Loucy (cell line): ENCODE results near the gene FOXD1.

ENCODE experiments used
- EZH2phosphoT487 ChIP-seq: fragments of 200-600 bp; IDR thresholded peaks from 2 replicates; pipeline ENCODE4 v1.6.1; 2018; ENCODE audit warnings: antibody characterized with exemption, mild to moderate bottlenecking, moderate library complexity, borderline replicate concordance
- TF ChIP-seq, protein P1 (sequence below): fragments of 200-600 bp; sonication (generic); conservative IDR thresholded peaks from 2 replicates; pipeline ENCODE4 v1.5.1; 2014; ENCODE audit warnings: mild to moderate bottlenecking, antibody characterized with exemption, low read length

DNA sequence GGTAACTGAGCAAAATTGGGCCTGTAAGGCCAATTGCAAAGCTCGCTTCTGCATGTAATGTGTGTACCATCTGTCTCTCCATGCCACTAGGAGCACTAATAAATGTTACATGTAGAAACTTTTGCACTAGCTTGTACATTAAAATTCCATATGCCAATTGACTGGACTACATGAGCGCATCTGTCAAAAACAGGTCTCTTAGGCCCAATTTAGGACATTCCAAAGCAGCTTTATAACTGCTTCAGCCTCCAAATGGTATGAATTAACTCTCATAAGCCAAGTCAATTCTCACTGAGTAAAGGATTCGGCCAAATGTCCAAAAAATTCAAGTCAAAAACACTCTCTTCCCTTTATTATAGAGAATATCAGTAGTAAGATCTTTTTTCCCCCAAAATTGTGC lies 23.5 kb upstream of the FOXD1 start:
- TF ChIP-seq, protein P1, sequence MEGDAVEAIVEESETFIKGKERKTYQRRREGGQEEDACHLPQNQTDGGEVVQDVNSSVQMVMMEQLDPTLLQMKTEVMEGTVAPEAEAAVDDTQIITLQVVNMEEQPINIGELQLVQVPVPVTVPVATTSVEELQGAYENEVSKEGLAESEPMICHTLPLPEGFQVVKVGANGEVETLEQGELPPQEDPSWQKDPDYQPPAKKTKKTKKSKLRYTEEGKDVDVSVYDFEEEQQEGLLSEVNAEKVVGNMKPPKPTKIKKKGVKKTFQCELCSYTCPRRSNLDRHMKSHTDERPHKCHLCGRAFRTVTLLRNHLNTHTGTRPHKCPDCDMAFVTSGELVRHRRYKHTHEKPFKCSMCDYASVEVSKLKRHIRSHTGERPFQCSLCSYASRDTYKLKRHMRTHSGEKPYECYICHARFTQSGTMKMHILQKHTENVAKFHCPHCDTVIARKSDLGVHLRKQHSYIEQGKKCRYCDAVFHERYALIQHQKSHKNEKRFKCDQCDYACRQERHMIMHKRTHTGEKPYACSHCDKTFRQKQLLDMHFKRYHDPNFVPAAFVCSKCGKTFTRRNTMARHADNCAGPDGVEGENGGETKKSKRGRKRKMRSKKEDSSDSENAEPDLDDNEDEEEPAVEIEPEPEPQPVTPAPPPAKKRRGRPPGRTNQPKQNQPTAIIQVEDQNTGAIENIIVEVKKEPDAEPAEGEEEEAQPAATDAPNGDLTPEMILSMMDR, result no peak
- TF ChIP-seq EZH2phosphoT487, result no peak
